ENCODE measurements around the gene NPW.

The NPW gene

GRCh38 chr16:2019518-2019920 lies at the start of gene NPW:
Gene NPW (plus strand): TSS chr16:2019785.
- DNase-seq = no peak

- peak; percentile 87 for DNase-seq
Measured at GRCh38 chr16:1971796-1972489, 47.6 kb upstream of the NPW start, which contains the start of gene TBL3. Gene TBL3 (plus strand): TSS chr16:1972053. CDS start chr16:1972165, 112 bp downstream.

- no peak for DNase-seq
Measured at GRCh38 chr16:1972490-1972877, 47.1 kb upstream of the NPW start.

- DNase-seq = no peak
Measured at GRCh38 chr16:1973461-1974156, 46.0 kb upstream of the NPW start.

GRCh38 chr16:1974157-1975070 lies 45.2 kb upstream of the NPW start:
- no peak for DNase-seq

- DNase-seq = no peak
Measured at GRCh38 chr16:1975432-1976215, 44.0 kb upstream of the NPW start.

GRCh38 chr16:1976216-1976520 lies 43.4 kb upstream of the NPW start:
- DNase-seq = no peak

- no peak for DNase-seq
Measured at GRCh38 chr16:1976951-1977874, 42.4 kb upstream of the NPW start.

- no peak for DNase-seq
Measured at GRCh38 chr16:1977875-1978268, 41.7 kb upstream of the NPW start.

GRCh38 chr16:1978476-1979120 lies 41.0 kb upstream of the NPW start:
- DNase-seq = no peak

GRCh38 chr16:1979271-1980029 lies 40.1 kb upstream of the NPW start:
- DNase-seq = no peak

GRCh38 chr16:1980030-1980769 lies 39.4 kb upstream of the NPW start:
- DNase-seq = no peak

GRCh38 chr16:1980770-1981087 lies 38.9 kb upstream of the NPW start:
- DNase-seq = no peak

GRCh38 chr16:1981398-1981836 lies 38.2 kb upstream of the NPW start, which contains the start of gene NOXO1:
Gene NOXO1 (minus strand): TSS chr16:1981469. CDS start chr16:1981179, 290 bp downstream.
- DNase-seq = no peak

GRCh38 chr16:1982013-1982433 lies 37.6 kb upstream of the NPW start:
- DNase-seq = no peak

GRCh38 chr16:1982991-1983543 lies 36.5 kb upstream of the NPW start:
- no peak for DNase-seq

GRCh38 chr16:1983544-1984346 lies 35.8 kb upstream of the NPW start, which contains the start of gene GFER:
Gene GFER (plus strand): TSS chr16:1984193. CDS start chr16:1984219, 26 bp downstream.
- peak; percentile 41 for DNase-seq
